A549 (cell line): ENCODE results near the gene DGCR2. TPM values are rescaled to one million over a fixed set of nuclear protein-coding genes. Genes with fewer than 3 reads are reported as not detected.
A peak's percentile ranks its signal among the peaks of the same experiment; 100 is the strongest.
"Not testable (repeated sequence)": the region's sequence is repeated elsewhere in the genome, so short reads cannot be mapped to it uniquely, and the experiment has no call there.

Experiments
- ATAC-seq, 2 experiments: fragments of 200-7000 bp in 1 of 2; fragments of >200 bp in 1 of 2; cut with Nextera tagmentation in 1 of 2; cut with Tn5 transposase in 1 of 2; 3 replicates each; pipeline versions ENCODE4 v1.8.0 to v1.9.1; 2018 to 2020; ENCODE audit warnings: mild to moderate bottlenecking in 1 of 2, moderate library complexity in 1 of 2
- CTCF ChIA-PET: fragments of 300-600 bp; sonication (Branson Sonifier 250); formaldehyde crosslinking; extraction: SDS; loops from one replicate; lab custom pipeline; 2021; ENCODE audit warnings: antibody characterized with exemption, inconsistent platforms; lab: Yijun Ruan, JAX
- POLR2A ChIA-PET: fragments of 350-600 bp; formaldehyde crosslinking; extraction: SDS; loops from one replicate; lab custom pipeline; 2021; ENCODE audit warnings: antibody characterized with exemption, inconsistent platforms; lab: Yijun Ruan, JAX
- DNase-seq, 2 experiments: peaks; one replicate each; pipeline versions ENCODE4 v3.0.0 to v3.0.0-alpha.2; 2011 to 2016; ENCODE audit warnings: low read depth in 1 of 2, low spot score in 1 of 2
- FAIRE-seq: peaks from 2 replicates; lab custom pipeline; 2011; peaks lifted over from hg19 to GRCh38; lab: Jason Lieb, UNC
- H3K27ac ChIP-seq, 2 experiments: fragments of >200 bp; sonication (Bioruptor Twin); formaldehyde crosslinking; 3 replicates each; pipeline ENCODE4 v1.5.1; 2016 to 2017
- H3K4me1 ChIP-seq: fragments of >200 bp; sonication (Bioruptor Twin); formaldehyde crosslinking; 3 replicates; pipeline ENCODE4 v1.6.1; 2016
- H3K4me2 ChIP-seq: fragments of >200 bp; sonication (Bioruptor Twin); formaldehyde crosslinking; 3 replicates; pipeline ENCODE4 v1.6.1; 2016
- H3K4me3 ChIP-seq: fragments of >200 bp; sonication (Bioruptor Twin); formaldehyde crosslinking; 3 replicates; pipeline ENCODE4 v1.5.1; 2016
- H3K9me3 ChIP-seq: fragments of >200 bp; sonication (Bioruptor Twin); formaldehyde crosslinking; 3 replicates; pipeline ENCODE4 v1.6.1; 2016
- CEBPB ChIP-seq, 2 experiments: fragments of >200 bp in 1 of 2; sonication (Bioruptor Twin) in 1 of 2; formaldehyde crosslinking in 1 of 2; IDR thresholded peaks; 2 replicates each; pipeline ENCODE4 v1.6.1; 2012 to 2016
- CTCF ChIP-seq: fragments of >200 bp; sonication (Bioruptor Twin); formaldehyde crosslinking; IDR thresholded peaks from 3 replicates; pipeline ENCODE4 v1.5.1; 2016
- EHMT2 ChIP-seq: fragments of 200-600 bp; sonication (generic); IDR thresholded peaks from 2 replicates; pipeline ENCODE4 v1.6.1; 2016; ENCODE audit warnings: antibody characterized with exemption, low read depth, mild to moderate bottlenecking, moderate library complexity
- ESRRA ChIP-seq: fragments of 150-350 bp; IDR thresholded peaks from 2 replicates; pipeline ENCODE4 v1.6.1; 2014; ENCODE audit warnings: mild to moderate bottlenecking, low read length, borderline replicate concordance
- FOXS1 ChIP-seq: fragments of 250-450 bp; sonication (Bioruptor Pico); IDR thresholded peaks from 2 replicates; pipeline ENCODE4 v1.5.0; 2020; ENCODE audit warnings: mild to moderate bottlenecking, moderate library complexity
- HMGXB4 ChIP-seq: fragments of 250-450 bp; sonication (Bioruptor Pico); IDR thresholded peaks from 2 replicates; pipeline ENCODE4 v1.5.0; 2021; ENCODE audit warnings: mild to moderate bottlenecking, moderate library complexity, borderline replicate concordance
- PHF8 ChIP-seq: fragments of 200-600 bp; sonication (generic); IDR thresholded peaks from 2 replicates; pipeline ENCODE4 v1.6.1; 2016; ENCODE audit warnings: low read depth, mild to moderate bottlenecking, antibody characterized with exemption, moderate library complexity, borderline replicate concordance
- RAD21 ChIP-seq, 2 experiments: fragments of >200 bp in 1 of 2; sonication (Bioruptor Twin) in 1 of 2; formaldehyde crosslinking in 1 of 2; IDR thresholded peaks in 1 of 2; conservative IDR thresholded peaks in 1 of 2; 2 replicates in 1 of 2; 3 replicates in 1 of 2; pipeline ENCODE4 v1.6.1; 2012 to 2018; ENCODE audit warnings: inconsistent platforms in 1 of 2
- REST ChIP-seq: fragments of 200-600 bp; sonication (generic); IDR thresholded peaks from 2 replicates; pipeline ENCODE4 v1.6.1; 2016; ENCODE audit warnings: antibody characterized with exemption, mild to moderate bottlenecking, moderate library complexity
- SREBF2 ChIP-seq: fragments of 450-650 bp; IDR thresholded peaks from 2 replicates; pipeline ENCODE4 v1.6.1; 2014; ENCODE audit warnings: mild to moderate bottlenecking, moderate library complexity
- TFCP2L1 ChIP-seq: fragments of 250-450 bp; sonication (Bioruptor Pico); IDR thresholded peaks from 2 replicates; pipeline ENCODE4 v1.5.0; 2021; ENCODE audit warnings: mild to moderate bottlenecking
- TP53 ChIP-seq: fragments of 250-450 bp; sonication (Bioruptor Pico); IDR thresholded peaks from 2 replicates; pipeline ENCODE4 v1.5.0; 2021; ENCODE audit warnings: mild to moderate bottlenecking, moderate library complexity
- WGBS: methylation state at CpG from one replicate; pipeline ENCODE4 v1.1.6; 2017; ENCODE audit errors: missing lambda C conversion rate; 5-methylcytosine and 5-hydroxymethylcytosine counted together
- polyA plus RNA-seq, 4 experiments: library from polyadenylated mRNA; depleted of rRNA in 3 of 4; stranded (reverse); fragments of >200 nt; fragmentation: RNase III in 1 of 4; extraction: RNeasy Plus Mini Kit Qiagen cat#74134 plus additional on column Dnase treatment in 1 of 4; gene quantifications; 2 replicates in 3 of 4; 3 replicates in 1 of 4; pipeline ENCODE4 v1.2.3, GENCODE V29; 2011 to 2017
- small RNA-seq, 6 experiments: library from RNA; depleted of rRNA; stranded (forward); fragments of <200 nt; gene quantifications; one replicate each; pipeline ENCODE3, GENCODE V24; 2012

The DGCR2 gene
- polyA plus RNA-seq, 2 of the 4 experiments (the other 2 are of a cell fraction) = 10.6 to 17.9 TPM

GRCh38 chr22:18988958-18989357 is 133.3 kb downstream of the DGCR2 start:
- POLR2A ChIA-PET = no interaction called here

GRCh38 chr22:18987765-18988164 is 134.4 kb downstream of the DGCR2 start:
- 83% methylated on average over 13 of the region's 13 CpGs for WGBS
- no peaks in the 10 kb centered on the region for H3K9me3 ChIP-seq
- H3K27ac ChIP-seq = no peak overlapping the region
- ChIA-PET CTCF (no interaction called here), POLR2A (no interaction called here)
- peak in 1 of 2 experiments; percentile 22; a peak in 1 of 5 replicates for TF ChIP-seq RAD21 (conservative IDR thresholded peaks at IDR 0.05 in 1 of 2, IDR thresholded peaks at IDR 0.05 in 1 of 2)
- TF ChIP-seq PHF8 = no peak
- peak; percentile 12; the same call in 1 of the 3 replicates for TF ChIP-seq CTCF
- TF ChIP-seq HMGXB4 = no peak
- TF ChIP-seq TP53 = no peak
- no peak for TF ChIP-seq TFCP2L1
- no peak for TF ChIP-seq SREBF2
- no peak for TF ChIP-seq CEBPB (IDR thresholded peaks at IDR 0.05)
- no peak for TF ChIP-seq ESRRA
- no peak for TF ChIP-seq FOXS1
- peak in 1 of 2 experiments; percentile 24 for DNase-seq
- FAIRE-seq = no peak
- H3K4me1 ChIP-seq = no peaks in the 10 kb centered on the region
- no peak overlapping the region for H3K4me3 ChIP-seq
- ATAC-seq = peak in 1 of 2 experiments; percentile 61; a peak in 4 of 6 replicates
- H3K4me2 ChIP-seq = no peak overlapping the region

More at GRCh38 chr22:18988958-18989357, 133.3 kb downstream of the DGCR2 start:
- H3K4me2 ChIP-seq = no peak overlapping the region
- ATAC-seq (no peak), DNase-seq (no peak), FAIRE-seq (no peak)
- CTCF ChIA-PET = no interaction called here
- 95% methylated on average over 4 of the region's 4 CpGs for WGBS
- no peaks in the 10 kb centered on the region for H3K4me1 ChIP-seq
- no peaks in the 10 kb centered on the region for H3K9me3 ChIP-seq
- no peak for TF ChIP-seq REST
- TF ChIP-seq EHMT2 = no peak
- H3K27ac ChIP-seq = no peak overlapping the region
- H3K4me3 ChIP-seq = no peak overlapping the region

GRCh38 chr22:18987114-18987513 is 135.1 kb downstream of the DGCR2 start:
- H3K27ac ChIP-seq, FAIRE-seq, H3K4me3 ChIP-seq, H3K9me3 ChIP-seq, DNase-seq, H3K4me2 ChIP-seq, ATAC-seq, H3K4me1 ChIP-seq, POLR2A ChIA-PET, CTCF ChIA-PET: not testable (repeated sequence)
- 70% methylated on average over 5 of the region's 5 CpGs for WGBS

Small RNA genes within 50 kb of the gene (small RNA-seq; reads per million reads assigned to genes)
- gene RF00019 = 0 reads per million in 6 experiments

Other genes starting within 250 kb of the DGCR2 start
- gene DGCR6, start 216.1 kb downstream of the DGCR2 start, polyA plus RNA-seq (2011; rRNA removed) = 0.67 and 1.2 TPM in 2 replicates
- 2.5 to 2.6 TPM (median 2.5 TPM) in 3 replicates for gene DGCR6, start 216.1 kb downstream of the DGCR2 start, polyA plus RNA-seq (2017; fragmentation: RNase III; extraction: RNeasy Plus Mini Kit Qiagen cat#74134 plus additional on column Dnase treatment)
- gene PRODH, start 186.1 kb downstream of the DGCR2 start, polyA plus RNA-seq (2011; rRNA removed) = 0.46 and 0.58 TPM in 2 replicates
- gene PRODH, start 186.1 kb downstream of the DGCR2 start, polyA plus RNA-seq (2017; fragmentation: RNase III; extraction: RNeasy Plus Mini Kit Qiagen cat#74134 plus additional on column Dnase treatment) = 1.5 to 2.4 TPM (median 2.3 TPM) in 3 replicates
- not detected in 2 replicates for gene TSSK2, start 8.9 kb upstream of the DGCR2 start, polyA plus RNA-seq (2011; rRNA removed)
- gene TSSK2, start 8.9 kb upstream of the DGCR2 start, polyA plus RNA-seq (2017; fragmentation: RNase III; extraction: RNeasy Plus Mini Kit Qiagen cat#74134 plus additional on column Dnase treatment) = not detected in 3 replicates
- 4.7 and 5.2 TPM in 2 replicates for gene ESS2, start 22.2 kb upstream of the DGCR2 start, polyA plus RNA-seq (2011; rRNA removed)
- gene ESS2, start 22.2 kb upstream of the DGCR2 start, polyA plus RNA-seq (2017; fragmentation: RNase III; extraction: RNeasy Plus Mini Kit Qiagen cat#74134 plus additional on column Dnase treatment) = 9.0 to 10.0 TPM (median 9.4 TPM) in 3 replicates
- not detected in 2 replicates for gene GSC2, start 27.9 kb upstream of the DGCR2 start, polyA plus RNA-seq (2011; rRNA removed)
- gene GSC2, start 27.9 kb upstream of the DGCR2 start, polyA plus RNA-seq (2017; fragmentation: RNase III; extraction: RNeasy Plus Mini Kit Qiagen cat#74134 plus additional on column Dnase treatment) = not detected in 3 replicates
- gene SLC25A1, start 56.3 kb upstream of the DGCR2 start, polyA plus RNA-seq (2011; rRNA removed) = 11.4 and 14.9 TPM in 2 replicates
- gene SLC25A1, start 56.3 kb upstream of the DGCR2 start, polyA plus RNA-seq (2017; fragmentation: RNase III; extraction: RNeasy Plus Mini Kit Qiagen cat#74134 plus additional on column Dnase treatment) = 48.3 to 61.7 TPM (median 60.1 TPM) in 3 replicates
- gene CLTCL1, start 169.3 kb upstream of the DGCR2 start, polyA plus RNA-seq (2011; rRNA removed) = 8.6 and 13.0 TPM in 2 replicates
- gene CLTCL1, start 169.3 kb upstream of the DGCR2 start, polyA plus RNA-seq (2017; fragmentation: RNase III; extraction: RNeasy Plus Mini Kit Qiagen cat#74134 plus additional on column Dnase treatment) = 10.6 to 12.0 TPM (median 11.6 TPM) in 3 replicates